Hepatocyte (in vitro differentiated cells): ENCODE results near the gene STIM2.

Experiments
- CTCF ChIP-seq: fragments of 200-600 bp; sonication (generic); IDR thresholded peaks from 2 replicates; pipeline ENCODE4 v1.5.1; 2016; ENCODE audit warnings: antibody characterized with exemption, mild to moderate bottlenecking; ENCODE audit not compliant: poor library complexity
- EZH2 ChIP-seq: fragments of 200-600 bp; sonication (generic); IDR thresholded peaks from 2 replicates; pipeline ENCODE4 v1.6.1; 2016; ENCODE audit warnings: antibody characterized with exemption, mild to moderate bottlenecking, borderline replicate concordance
- EZH2phosphoT487 ChIP-seq: fragments of 200-600 bp; sonication (generic); IDR thresholded peaks from one replicate; pipeline ENCODE4 v1.6.1; 2018; ENCODE audit warnings: antibody characterized with exemption, mild to moderate bottlenecking, low read depth, moderate library complexity; ENCODE audit not compliant: unreplicated experiment, severe bottlenecking

DNA sequence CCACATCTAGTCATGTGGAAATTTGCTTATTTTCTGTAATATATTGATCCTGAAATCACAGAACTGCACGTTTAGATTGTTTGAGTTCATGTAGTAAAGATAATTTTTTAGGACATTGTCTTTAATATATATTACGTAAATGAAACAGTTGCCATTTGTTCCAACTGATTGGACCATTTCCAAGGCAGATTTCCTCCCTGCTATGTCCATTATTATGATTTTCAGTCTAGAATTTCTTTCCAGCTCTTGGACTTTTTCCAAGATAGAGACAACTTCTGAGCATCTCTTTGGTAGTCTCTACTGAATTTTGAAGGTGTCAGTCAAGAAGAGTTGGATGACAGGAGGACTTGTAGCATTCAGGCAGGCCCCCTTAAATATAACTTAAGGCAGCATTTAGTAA lies 94.6 kb downstream of the STIM2 start:
- TF ChIP-seq CTCF (no peak), EZH2 (no peak), EZH2phosphoT487 (no peak)
